Colonic mucosa (tissue), 4 donors: ENCODE data around the gene TRPV3. TPM values are rescaled to one million over a fixed set of nuclear protein-coding genes. Genes with fewer than 3 reads are reported as not detected.

Experiments
- DNase-seq: peaks from one replicate; pipeline ENCODE4 v3.0.0-alpha.2; 2020
- H3K27ac ChIP-seq: fragments of 200-600 bp; one replicate; pipeline ENCODE4 v1.8.0; 2021
- H3K27me3 ChIP-seq: fragments of 200-600 bp; one replicate; pipeline ENCODE4 v1.8.0; 2021
- H3K36me3 ChIP-seq: fragments of 200-600 bp; one replicate; pipeline ENCODE4 v1.8.0; 2021
- H3K4me1 ChIP-seq: fragments of 200-600 bp; one replicate; pipeline ENCODE4 v1.8.0; 2021; ENCODE audit warnings: mild to moderate bottlenecking
- H3K4me3 ChIP-seq: fragments of 200-600 bp; one replicate; pipeline ENCODE4 v1.8.0; 2021
- H3K9ac ChIP-seq, 2 donors: one replicate each; pipeline ENCODE4 v1.7.0; 2013; ENCODE audit warnings: control low read depth in 2 of 2, low read depth in 2 of 2, low read length in 2 of 2
- H3K9me3 ChIP-seq: fragments of 200-600 bp; one replicate; pipeline ENCODE4 v1.8.0; 2021
- intact Hi-C: fragments of 100-400 bp; cut with DNase I; formaldehyde crosslinking; loops from one replicate; pipeline ENCODE4 v1.14.1; 2022
- total RNA-seq, 2 donors: library from RNA; stranded (reverse); fragmentation: NEBNext Ultra II Directional in 1 of 2; extraction: Animal tissue kit (Norgen Biotek cat#: 25700) in 1 of 2; gene quantifications; one replicate each; pipeline ENCODE4 v1.2.1, GENCODE V29; 2021
- TF ChIP-seq, protein P1 (sequence below): fragments of 200-600 bp; IDR thresholded peaks from one replicate; pipeline ENCODE4 v1.8.0; 2022; ENCODE audit warnings: antibody characterized with exemption, mild to moderate bottlenecking
- donor health status: healthy.
- donor health status: DM: no; HTN: no; CAD: no.
- donor health status: DM: no; HTN: no; CAD: no.

Gene TRPV3
- total RNA-seq, 2 donors from 2014 or later, result 2.3 to 7.4 TPM

GRCh38 chr17:3598078-3598477 is 40.5 kb upstream of the TRPV3 start:
- TF ChIP-seq, protein P1, sequence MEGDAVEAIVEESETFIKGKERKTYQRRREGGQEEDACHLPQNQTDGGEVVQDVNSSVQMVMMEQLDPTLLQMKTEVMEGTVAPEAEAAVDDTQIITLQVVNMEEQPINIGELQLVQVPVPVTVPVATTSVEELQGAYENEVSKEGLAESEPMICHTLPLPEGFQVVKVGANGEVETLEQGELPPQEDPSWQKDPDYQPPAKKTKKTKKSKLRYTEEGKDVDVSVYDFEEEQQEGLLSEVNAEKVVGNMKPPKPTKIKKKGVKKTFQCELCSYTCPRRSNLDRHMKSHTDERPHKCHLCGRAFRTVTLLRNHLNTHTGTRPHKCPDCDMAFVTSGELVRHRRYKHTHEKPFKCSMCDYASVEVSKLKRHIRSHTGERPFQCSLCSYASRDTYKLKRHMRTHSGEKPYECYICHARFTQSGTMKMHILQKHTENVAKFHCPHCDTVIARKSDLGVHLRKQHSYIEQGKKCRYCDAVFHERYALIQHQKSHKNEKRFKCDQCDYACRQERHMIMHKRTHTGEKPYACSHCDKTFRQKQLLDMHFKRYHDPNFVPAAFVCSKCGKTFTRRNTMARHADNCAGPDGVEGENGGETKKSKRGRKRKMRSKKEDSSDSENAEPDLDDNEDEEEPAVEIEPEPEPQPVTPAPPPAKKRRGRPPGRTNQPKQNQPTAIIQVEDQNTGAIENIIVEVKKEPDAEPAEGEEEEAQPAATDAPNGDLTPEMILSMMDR, result no peak
- Histone ChIP-seq H3K9ac (no peak overlapping the region), H3K27ac (no peak overlapping the region), H3K27me3 (no peaks in the 10 kb centered on the region), H3K36me3 (no peaks in the 10 kb centered on the region), H3K4me1 (no peaks in the 10 kb centered on the region), H3K4me3 (no peak overlapping the region), H3K9me3 (no peaks in the 10 kb centered on the region)
- DNase-seq, result no peak
- intact Hi-C loops, result no loop called here

DNA sequence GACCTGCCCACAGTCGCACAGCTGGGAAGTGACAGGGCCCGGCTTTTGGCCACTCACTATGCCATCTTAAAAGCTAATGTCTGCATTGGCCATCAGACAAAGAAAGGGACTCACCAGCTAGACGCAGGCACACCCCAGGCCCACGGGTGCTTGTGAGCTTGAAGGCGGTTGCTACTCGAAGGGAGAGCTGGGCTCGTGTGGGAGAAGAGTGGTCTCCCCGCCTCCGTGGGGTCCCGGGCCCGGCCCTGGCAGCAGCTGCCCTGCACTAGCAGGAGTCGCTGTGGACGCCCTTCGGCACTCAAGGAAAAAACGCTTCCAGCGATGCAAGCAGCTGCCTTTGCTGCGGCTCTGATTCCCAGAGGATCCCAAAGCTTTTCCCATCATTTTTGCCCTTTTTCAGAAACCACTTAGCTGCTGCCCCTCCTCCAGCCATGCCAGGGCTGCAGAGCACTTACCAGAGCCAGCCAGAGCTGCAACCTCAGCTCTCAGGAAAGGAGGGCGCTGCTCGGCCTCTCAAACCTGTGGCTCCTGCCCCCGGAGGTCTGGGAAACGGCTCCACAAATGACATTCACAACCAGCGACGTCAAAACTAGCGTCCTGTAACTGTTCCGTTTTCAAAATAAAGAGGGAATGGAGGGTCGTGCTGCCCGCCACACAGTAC is 39.3 kb upstream of the TRPV3 start:
- TF ChIP-seq, protein P1, result no peak
- no peak overlapping the region for H3K4me3 ChIP-seq
- H3K9me3 ChIP-seq, result no peaks in the 10 kb centered on the region
- H3K9ac ChIP-seq, result no peak overlapping the region
- intact Hi-C loops, result no loop called here
- DNase-seq, result no peak
- no peak overlapping the region for H3K27ac ChIP-seq
- no peaks in the 10 kb centered on the region for H3K4me1 ChIP-seq
- H3K36me3 ChIP-seq, result no peaks in the 10 kb centered on the region
- H3K27me3 ChIP-seq, result no peaks in the 10 kb centered on the region

GRCh38 chr17:3594976-3595375 is 37.4 kb upstream of the TRPV3 start:
- Histone ChIP-seq H3K27me3 (no peaks in the 10 kb centered on the region), H3K4me1 (no peaks in the 10 kb centered on the region), H3K36me3 (no peaks in the 10 kb centered on the region), H3K9me3 (no peaks in the 10 kb centered on the region), H3K27ac (no peak overlapping the region), H3K4me3 (no peak overlapping the region), H3K9ac (no peak overlapping the region)
- intact Hi-C loops, result no loop called here
- TF ChIP-seq, protein P1, result no peak
- no peak for DNase-seq

- no peak overlapping the region for H3K27ac ChIP-seq
- DNase-seq, result no peak
- H3K9me3 ChIP-seq, result no peaks in the 10 kb centered on the region
- TF ChIP-seq, protein P1, result no peak
- H3K9ac ChIP-seq, result no peak overlapping the region
- intact Hi-C loops, result no loop called here
- no peak overlapping the region for H3K4me3 ChIP-seq
- no peaks in the 10 kb centered on the region for H3K27me3 ChIP-seq
- no peaks in the 10 kb centered on the region for H3K36me3 ChIP-seq
- H3K4me1 ChIP-seq, result no peaks in the 10 kb centered on the region
Measured at GRCh38 chr17:3594051-3594800, 36.6 kb upstream of the TRPV3 start.

- Histone ChIP-seq H3K36me3 (no peaks in the 10 kb centered on the region), H3K4me3 (no peak overlapping the region), H3K9ac (no peak overlapping the region), H3K27me3 (no peaks in the 10 kb centered on the region), H3K27ac (no peak overlapping the region), H3K4me1 (no peaks in the 10 kb centered on the region), H3K9me3 (no peaks in the 10 kb centered on the region)
- no peak for DNase-seq
- TF ChIP-seq, protein P1, result no peak
- intact Hi-C loops, result no loop called here
Measured at GRCh38 chr17:3593384-3593783, 35.8 kb upstream of the TRPV3 start.
